NCI-H1694 (cell line): ENCODE results near the gene ZNF212.
"Not testable (repeated sequence)": the region's sequence is repeated elsewhere in the genome, so short reads cannot be mapped to it uniquely, and the experiment has no call there.

ENCODE experiments used
- DNase-seq: peaks from one replicate; lab custom pipeline; 2025; lab: John Stamatoyannopoulos, UW

ZNF212 gene

GRCh38 chr7:149252378-149252777 is 12.9 kb downstream of the ZNF212 start:
- no peak for DNase-seq

DNA sequence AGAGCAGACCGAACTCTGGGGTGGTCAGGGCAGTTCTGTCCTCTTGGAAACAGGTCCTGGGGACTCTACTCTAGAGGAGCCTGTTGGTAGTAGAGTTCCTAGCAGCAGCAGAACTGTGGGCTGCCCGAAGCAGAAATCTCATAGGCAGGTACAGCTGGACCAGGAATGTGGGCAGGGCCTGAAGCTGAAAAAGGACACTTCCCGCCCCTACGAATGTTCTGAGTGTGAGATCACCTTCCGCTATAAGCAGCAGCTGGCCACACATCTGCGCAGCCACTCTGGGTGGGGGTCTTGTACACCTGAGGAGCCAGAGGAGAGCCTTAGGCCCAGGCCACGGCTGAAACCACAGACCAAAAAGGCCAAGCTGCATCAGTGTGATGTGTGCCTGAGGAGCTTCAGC is 14.2 kb downstream of the ZNF212 start:
- DNase-seq: no peak

DNA sequence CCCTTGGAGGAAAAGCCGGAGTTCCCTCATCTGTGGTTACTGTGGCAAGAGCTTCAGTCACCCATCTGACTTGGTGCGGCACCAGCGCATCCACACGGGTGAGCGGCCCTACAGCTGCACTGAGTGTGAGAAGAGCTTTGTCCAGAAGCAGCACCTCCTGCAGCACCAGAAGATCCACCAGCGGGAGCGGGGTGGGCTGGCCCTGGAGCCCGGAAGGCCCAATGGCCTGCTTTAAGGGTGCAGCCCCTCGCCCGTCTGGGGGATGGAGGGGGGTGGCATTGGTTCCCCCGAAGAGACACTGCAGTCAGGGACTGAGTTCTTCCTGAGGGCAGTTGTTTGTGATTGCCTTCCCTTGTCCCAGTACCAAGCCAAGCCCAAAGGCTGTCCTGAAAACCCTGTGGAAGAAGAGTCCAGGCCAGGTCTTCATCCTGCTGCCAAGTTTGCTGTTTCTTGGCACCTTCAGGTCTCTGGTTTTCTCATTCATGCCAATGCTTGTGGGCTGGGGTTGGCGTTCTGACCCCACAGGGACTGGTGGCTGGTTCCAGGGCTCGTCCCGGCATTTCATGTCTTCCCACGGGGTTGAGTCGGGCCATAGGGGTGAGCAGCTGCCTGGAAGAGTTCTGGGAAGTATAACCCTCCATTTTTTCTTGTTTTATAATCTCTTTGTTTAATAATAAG is 14.9 kb downstream of the ZNF212 start:
- no peak for DNase-seq

GRCh38 chr7:149255174-149255573 is 15.7 kb downstream of the ZNF212 start:
- no peak for DNase-seq

DNA sequence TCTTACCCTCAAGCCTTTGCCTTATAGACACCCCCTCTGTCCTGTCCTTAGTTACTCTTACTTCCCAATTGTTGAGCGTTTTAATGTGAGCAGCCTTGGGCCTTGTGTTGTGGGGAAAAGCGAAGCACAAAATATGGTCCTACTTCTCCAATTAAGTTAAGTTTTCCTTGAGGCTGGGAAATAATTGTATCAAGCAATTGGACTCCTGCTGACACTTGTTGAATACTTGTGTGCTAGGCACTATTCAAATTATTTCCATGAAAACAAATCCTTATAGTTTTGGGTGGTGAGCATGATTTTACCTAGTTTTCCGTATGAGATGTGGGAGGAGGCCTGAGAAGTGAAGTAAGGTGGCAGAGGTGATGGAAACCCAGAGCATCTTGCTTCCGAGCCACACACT is 17.1 kb downstream of the ZNF212 start:
- DNase-seq: no peak

DNA sequence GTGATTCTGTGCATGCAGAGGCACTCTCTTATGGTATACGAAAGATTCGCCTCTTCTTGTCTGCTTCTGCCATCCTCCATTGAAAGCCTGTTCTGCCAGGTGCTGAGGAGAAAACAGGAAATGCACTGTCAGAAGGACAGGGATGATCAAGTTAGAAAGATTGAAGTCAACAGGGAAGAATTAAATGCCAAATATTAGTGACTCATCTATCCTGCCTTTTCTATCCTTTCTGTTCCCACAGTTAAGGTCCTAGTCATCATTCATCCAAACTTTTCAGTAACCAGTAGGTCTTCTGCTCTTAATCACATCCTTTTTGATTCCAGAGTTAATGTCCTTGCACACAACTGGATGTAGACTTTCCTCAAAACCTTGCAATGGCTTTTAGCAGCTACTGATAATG is 17.7 kb downstream of the ZNF212 start:
- DNase-seq: no peak

GRCh38 chr7:149261316-149261828 is 21.9 kb downstream of the ZNF212 start:
- no peak for DNase-seq

GRCh38 chr7:149261829-149262617 is 22.6 kb downstream of the ZNF212 start, which contains the start of gene ZNF783:
ZNF783 (plus strand) TSS chr7:149262196; CDS start chr7:149262334, 138 bp downstream.
- DNase-seq: peak; percentile 39

DNA sequence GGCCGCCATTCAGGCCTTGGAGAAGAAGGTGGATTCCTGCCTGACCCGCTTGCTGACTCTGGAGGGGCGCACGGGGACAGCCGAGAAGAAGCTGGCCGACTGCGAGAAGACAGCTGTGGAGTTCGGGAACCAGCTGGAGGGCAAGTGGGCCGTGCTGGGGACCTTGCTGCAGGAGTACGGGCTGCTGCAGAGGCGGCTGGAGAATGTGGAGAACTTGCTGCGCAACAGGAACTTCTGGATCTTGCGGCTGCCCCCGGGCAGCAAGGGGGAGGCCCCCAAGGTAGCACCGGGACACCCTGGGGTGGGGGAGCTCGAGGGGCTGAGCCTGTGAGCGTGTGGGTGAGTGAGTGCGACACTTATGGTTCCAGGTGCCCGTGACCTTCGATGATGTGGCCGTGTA is 27.0 kb downstream of the ZNF212 start:
- DNase-seq: no peak

- DNase-seq: no peak
Observed at GRCh38 chr7:149267733-149268132, 28.3 kb downstream of the ZNF212 start.

DNA sequence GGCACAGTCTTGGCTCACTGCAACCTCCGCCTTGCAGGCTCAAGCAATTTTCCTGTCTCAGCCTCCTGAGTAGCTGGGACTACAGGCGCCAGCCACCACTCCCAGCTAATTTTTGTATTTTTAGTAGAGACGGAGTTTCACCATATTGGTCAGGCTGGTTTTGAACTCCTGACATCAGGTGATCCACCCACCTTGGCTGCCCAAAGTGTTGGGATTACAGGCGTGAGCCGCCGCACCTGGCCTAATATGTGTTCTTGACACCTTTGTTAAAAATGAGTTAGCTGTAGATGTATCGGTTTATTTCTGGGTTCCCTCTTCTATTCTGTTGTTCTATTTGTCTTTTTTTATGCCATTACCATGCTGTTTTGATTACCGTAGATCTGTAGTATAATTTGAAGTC is 35.0 kb downstream of the ZNF212 start:
- DNase-seq: not testable (repeated sequence)

- no peak for DNase-seq
Observed at GRCh38 chr7:149277871-149278270, 38.4 kb downstream of the ZNF212 start.

DNA sequence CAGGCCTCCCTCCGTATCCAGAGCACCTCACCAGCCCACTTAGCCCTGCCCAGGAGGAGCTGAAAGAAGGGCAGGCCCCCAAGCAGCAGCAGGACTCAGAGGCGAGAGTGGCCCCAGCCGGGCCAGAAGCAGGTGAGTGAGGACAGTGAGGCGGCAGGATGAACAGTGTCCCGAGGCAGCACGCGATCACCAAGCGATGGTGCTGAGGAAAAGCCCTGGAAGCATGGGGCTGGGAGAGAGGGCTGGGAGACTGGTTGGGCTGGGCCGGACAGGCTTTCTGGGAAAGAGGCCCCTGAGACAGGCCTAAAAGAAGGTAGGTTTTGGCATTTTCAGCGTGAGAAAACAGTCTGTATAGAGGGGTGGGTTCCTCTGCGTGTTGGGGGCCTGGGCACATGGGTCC is 38.9 kb downstream of the ZNF212 start:
- no peak for DNase-seq

GRCh38 chr7:149279111-149279743 is 39.8 kb downstream of the ZNF212 start:
- DNase-seq: no peak

GRCh38 chr7:149280151-149280550 is 40.7 kb downstream of the ZNF212 start:
- no peak for DNase-seq

DNA sequence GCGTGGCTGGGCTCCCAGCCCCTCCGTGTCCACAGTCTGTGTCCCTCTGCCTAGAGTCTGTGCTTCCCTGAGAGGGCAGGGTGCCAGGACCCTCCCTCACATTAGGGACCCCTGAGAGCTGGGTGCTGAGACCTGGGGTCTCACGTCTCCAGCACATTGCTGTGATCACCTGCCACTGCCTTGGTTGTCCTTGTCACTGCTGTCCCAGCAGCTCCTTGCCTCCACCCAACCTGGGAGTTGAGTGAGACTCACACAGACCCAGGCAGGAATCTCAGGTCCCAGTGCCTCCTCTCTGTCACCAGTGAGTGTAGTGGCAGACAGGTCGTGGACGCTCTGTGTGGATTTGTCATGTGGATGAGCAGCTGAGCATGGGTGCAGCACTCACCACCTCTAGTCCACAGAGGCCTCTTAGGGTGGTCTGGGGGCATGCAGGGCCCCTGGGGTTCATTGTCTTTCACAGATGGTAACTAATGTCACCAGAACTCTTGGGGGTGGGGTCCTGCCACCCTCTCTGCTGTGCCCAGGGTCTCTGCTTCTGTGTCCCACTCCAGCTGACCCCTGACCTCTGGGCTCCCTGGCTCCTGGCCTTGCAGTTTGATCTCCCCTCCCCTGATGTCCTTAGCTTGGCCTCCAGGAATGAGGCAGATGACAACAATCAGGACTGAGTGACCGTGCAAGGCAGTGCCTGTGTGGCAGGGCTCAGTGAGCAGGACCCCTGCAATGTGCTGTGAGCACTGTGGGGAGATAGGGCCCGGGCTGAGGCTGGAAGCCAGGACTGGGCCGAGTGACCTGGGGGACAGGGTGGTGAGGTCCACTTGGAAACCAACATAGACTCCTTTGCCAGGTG is 41.4 kb downstream of the ZNF212 start:
- no peak for DNase-seq

DNA sequence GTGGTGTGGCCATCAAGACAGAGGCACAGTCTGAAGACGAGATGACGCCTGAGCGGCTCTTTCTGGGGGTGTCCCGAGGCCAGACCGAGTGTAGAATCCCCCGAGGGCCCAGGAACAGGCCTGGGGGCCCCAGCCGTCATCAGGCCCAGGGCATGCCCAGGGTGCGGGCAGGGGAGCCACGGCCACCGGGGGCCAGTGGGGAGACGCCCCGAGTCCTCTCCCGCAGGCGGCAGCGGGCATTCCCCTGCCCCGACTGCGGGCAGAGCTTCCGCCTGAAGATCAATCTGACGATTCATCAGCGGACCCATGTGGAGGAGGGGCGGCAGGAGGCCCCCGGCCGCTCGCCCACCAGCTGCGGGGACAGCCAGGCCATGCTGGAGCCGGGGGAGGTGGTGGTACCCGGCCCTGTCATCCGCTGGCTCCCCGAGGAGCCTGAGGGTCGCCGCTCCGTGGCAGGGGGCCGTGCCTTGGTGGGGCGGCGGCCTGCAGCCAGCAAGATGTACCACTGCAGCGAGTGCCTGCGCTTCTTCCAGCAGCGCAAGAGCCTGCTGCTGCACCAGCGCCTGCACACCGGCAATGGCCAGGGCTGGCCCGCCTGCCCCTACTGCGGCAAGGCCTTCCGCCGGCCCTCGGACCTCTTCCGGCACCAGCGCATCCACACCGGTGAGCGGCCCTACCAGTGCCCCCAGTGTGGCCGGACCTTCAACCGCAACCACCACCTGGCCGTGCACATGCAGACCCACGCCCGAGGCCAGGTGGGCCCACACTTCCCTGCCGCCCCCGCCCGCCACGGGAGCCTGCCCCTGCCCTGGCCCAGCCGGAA is 42.3 kb downstream of the ZNF212 start:
- DNase-seq: no peak

GRCh38 chr7:149282331-149282655 is 42.8 kb downstream of the ZNF212 start:
- no peak for DNase-seq

DNA sequence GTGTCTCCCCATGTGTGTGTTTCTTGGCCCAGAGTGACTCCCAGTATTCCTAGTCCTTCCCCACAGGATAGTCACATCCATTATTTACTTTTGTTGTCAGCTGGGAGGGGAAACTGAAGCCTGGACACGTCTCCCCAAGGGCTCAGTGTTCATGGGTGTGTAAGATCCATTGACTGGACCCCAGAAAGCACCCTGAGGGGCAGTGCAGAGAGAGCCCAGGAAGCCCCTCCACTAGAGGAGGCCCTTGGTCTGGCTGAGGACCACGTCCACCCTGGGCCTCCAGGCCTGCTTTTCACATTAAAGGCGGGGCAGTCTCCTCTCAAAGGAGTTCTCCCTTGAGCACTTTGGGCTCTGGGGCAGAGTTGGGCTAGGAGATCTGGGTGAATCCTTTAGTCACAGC is 43.9 kb downstream of the ZNF212 start:
- no peak for DNase-seq

DNA sequence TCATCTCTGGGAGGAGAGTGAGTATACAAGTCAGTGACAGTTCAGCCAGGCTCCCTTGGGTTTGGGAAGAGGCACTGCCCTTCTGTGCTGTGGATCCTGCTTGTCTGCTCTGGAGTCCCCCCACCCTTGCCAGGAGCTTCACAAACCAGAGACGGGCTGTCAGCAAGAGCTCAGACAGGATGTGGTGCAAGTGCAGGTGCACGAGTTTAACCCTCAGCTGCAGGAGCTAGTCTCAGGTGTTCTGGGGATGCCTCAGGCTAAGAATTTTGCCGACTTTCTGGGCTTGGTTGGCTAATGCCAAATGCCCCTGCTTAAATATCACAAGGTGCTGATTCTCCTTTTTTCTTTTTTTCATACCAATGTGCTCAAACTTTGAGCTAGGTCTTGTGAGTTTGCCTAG is 44.9 kb downstream of the ZNF212 start:
- DNase-seq: no peak
